ENCODE measurements around the gene TRMT1.

The TRMT1 gene

GRCh38 chr19:13089857-13090507 lies 26.6 kb downstream of the TRMT1 start:
- no peak for DNase-seq

- peak; percentile 21 for DNase-seq
These were observed 27.2 kb downstream of the TRMT1 start for GRCh38 chr19:13089139-13089856.

GRCh38 chr19:13087795-13088537 lies 28.6 kb downstream of the TRMT1 start:
- DNase-seq: no peak

- DNase-seq: no peak
These were observed 29.2 kb downstream of the TRMT1 start for GRCh38 chr19:13087295-13087694.

- no peak for DNase-seq
These were observed 30.2 kb downstream of the TRMT1 start for GRCh38 chr19:13086341-13086740.

GRCh38 chr19:13085666-13086065 lies 30.9 kb downstream of the TRMT1 start:
- no peak for DNase-seq

GRCh38 chr19:13083627-13084026 lies 32.9 kb downstream of the TRMT1 start:
- no peak for DNase-seq

- DNase-seq: no peak
These were observed 33.5 kb downstream of the TRMT1 start for GRCh38 chr19:13083008-13083404.

- DNase-seq: no peak
These were observed 34.1 kb downstream of the TRMT1 start for GRCh38 chr19:13082192-13083007.

- DNase-seq: no peak
These were observed 37.0 kb downstream of the TRMT1 start for GRCh38 chr19:13079542-13079986.

- no peak for DNase-seq
These were observed 37.5 kb downstream of the TRMT1 start for GRCh38 chr19:13078897-13079541.

- DNase-seq: no peak
These were observed 38.2 kb downstream of the TRMT1 start for GRCh38 chr19:13078381-13078780.

- no peak for DNase-seq
These were observed 39.3 kb downstream of the TRMT1 start for GRCh38 chr19:13077240-13077639.

GRCh38 chr19:13076787-13077186 lies 39.8 kb downstream of the TRMT1 start:
- DNase-seq: no peak

- no peak for DNase-seq
These were observed 40.2 kb downstream of the TRMT1 start for GRCh38 chr19:13076320-13076719.

- no peak for DNase-seq
These were observed 42.2 kb downstream of the TRMT1 start for GRCh38 chr19:13074378-13074777.

GRCh38 chr19:13073263-13073662 lies 43.3 kb downstream of the TRMT1 start:
- DNase-seq: no peak

- no peak for DNase-seq
These were observed 44.2 kb downstream of the TRMT1 start for GRCh38 chr19:13072188-13072908.

- DNase-seq: no peak
These were observed 44.9 kb downstream of the TRMT1 start for GRCh38 chr19:13071444-13072187.

- DNase-seq: no peak
These were observed 46.0 kb downstream of the TRMT1 start for GRCh38 chr19:13070425-13071140.
